Endothelial cell of umbilical vein (primary cell): ENCODE data around the gene ERCC2. TPM values are rescaled to one million over a fixed set of nuclear protein-coding genes. Genes with fewer than 3 reads are reported as not detected.

ENCODE experiments used
- BruUV-seq: library from RNA; stranded (reverse); fragments of 400-500 nt; replicated peaks from 2 replicates; lab custom pipeline; 2021; lab: Mats Ljungman, UMichigan
- CTCF ChIA-PET: fragments of 300-600, 350-600 bp; sonication (Branson Sonifier 250); formaldehyde crosslinking; loops from one replicate; lab custom pipeline; 2021; ENCODE audit warnings: antibody characterized with exemption, inconsistent platforms; lab: Charles Lee
- POLR2A ChIA-PET: fragments of 300-600, 350-600 bp; sonication (Branson Sonifier 250); formaldehyde crosslinking; loops from one replicate; lab custom pipeline; 2021; ENCODE audit warnings: antibody characterized with exemption, inconsistent platforms; lab: Charles Lee
- DNase-seq: peaks from one replicate; pipeline ENCODE4 v3.0.0-alpha.2; 2011; ENCODE audit warnings: low read depth, low spot score
- FAIRE-seq: peaks from 2 replicates; lab custom pipeline; 2011; peaks lifted over from hg19 to GRCh38; lab: Jason Lieb, UNC
- H2AFZ ChIP-seq: 2 replicates; pipeline ENCODE4 v1.6.0; 2012; ENCODE audit warnings: low read depth, low read length, control low read depth, inconsistent platforms
- H3K27ac ChIP-seq: 2 replicates; pipeline ENCODE4 v1.5.1; 2011; ENCODE audit warnings: low read depth, mild to moderate bottlenecking, control low read depth, low read length, moderate library complexity; ENCODE audit not compliant: insufficient read depth
- H3K27me3 ChIP-seq, 2 experiments: 2 replicates each; pipeline versions ENCODE4 v1.6.0 to v1.6.1; 2011; ENCODE audit warnings: low read length in 2 of 2, mixed read lengths in 1 of 2; ENCODE audit not compliant: control insufficient read depth in 2 of 2, insufficient read depth in 2 of 2
- H3K36me3 ChIP-seq, 2 experiments: 2 replicates in 1 of 2; 3 replicates in 1 of 2; pipeline ENCODE4 v1.5.1; 2011; ENCODE audit warnings: low read length in 2 of 2, mild to moderate bottlenecking in 1 of 2, moderate library complexity in 1 of 2; ENCODE audit not compliant: control insufficient read depth in 2 of 2, insufficient read depth in 2 of 2; ENCODE audit errors: extremely low read depth in 1 of 2
- H3K4me1 ChIP-seq: 3 replicates; pipeline ENCODE4 v1.5.1; 2011; ENCODE audit warnings: mild to moderate bottlenecking, low read length; ENCODE audit not compliant: control insufficient read depth, insufficient read depth; ENCODE audit errors: extremely low read depth
- H3K4me2 ChIP-seq: 2 replicates; pipeline ENCODE4 v1.6.1; 2011; ENCODE audit warnings: low read length, control low read depth, mixed read lengths; ENCODE audit not compliant: insufficient read depth
- H3K4me3 ChIP-seq, 3 experiments: fragments of 200-600 bp in 1 of 3; sonication (generic), shearing (Covaris generic) in 1 of 3; replicated peaks in 1 of 3; 2 replicates each; pipeline ENCODE4 v1.5.1; 2011 to 2016; ENCODE audit warnings: control low read depth in 3 of 3, low read length in 3 of 3, mild to moderate bottlenecking in 2 of 3, inconsistent platforms in 1 of 3, low read depth in 1 of 3, moderate library complexity in 1 of 3; ENCODE audit not compliant: insufficient read depth in 1 of 3
- H3K79me2 ChIP-seq: 2 replicates; pipeline ENCODE4 v1.6.0; 2012; ENCODE audit warnings: low read length, inconsistent platforms; ENCODE audit not compliant: control insufficient read depth, insufficient read depth
- H3K9ac ChIP-seq: replicated peaks from 2 replicates; pipeline ENCODE3; 2011; ENCODE audit warnings: low read length, control low read depth; ENCODE audit not compliant: insufficient read depth; ENCODE audit errors: extremely low read depth
- H3K9me1 ChIP-seq: replicated peaks from 3 replicates; pipeline ENCODE4 v1.6.0; 2011; ENCODE audit warnings: mild to moderate bottlenecking, low read length; ENCODE audit not compliant: control insufficient read depth, insufficient read depth; ENCODE audit errors: extremely low read depth
- H3K9me3 ChIP-seq: replicated peaks from 2 replicates; pipeline ENCODE4 v1.5.1; 2012; ENCODE audit warnings: low read length, inconsistent platforms; ENCODE audit not compliant: control insufficient read depth, insufficient read depth
- H4K20me1 ChIP-seq: replicated peaks from 2 replicates; pipeline ENCODE3; 2011; ENCODE audit warnings: mild to moderate bottlenecking, low read length; ENCODE audit not compliant: control insufficient read depth, insufficient read depth; ENCODE audit errors: extremely low read depth
- CTCF ChIP-seq, 2 donors: IDR thresholded peaks; 1 replicate in 1 of 2; 2 replicates in 1 of 2; pipeline ENCODE4 v1.5.1; 2011; ENCODE audit warnings: low read length in 2 of 2, mild to moderate bottlenecking in 2 of 2, moderate library complexity in 2 of 2, control low read depth in 1 of 2, inconsistent platforms in 1 of 2, low read depth in 1 of 2; ENCODE audit not compliant: insufficient read depth in 1 of 2; ENCODE audit errors: extremely low read depth in 1 of 2
- EZH2 ChIP-seq: IDR thresholded peaks from 2 replicates; pipeline ENCODE4 v1.6.1; 2012; ENCODE audit warnings: borderline replicate concordance, low read depth, mild to moderate bottlenecking, moderate library complexity, low read length, inconsistent platforms; ENCODE audit not compliant: severe bottlenecking
- FOS ChIP-seq: IDR thresholded peaks from 2 replicates; pipeline ENCODE4 v1.6.1; 2011; ENCODE audit warnings: mild to moderate bottlenecking, low read length, moderate library complexity, borderline replicate concordance; ENCODE audit not compliant: insufficient read depth
- GATA2 ChIP-seq: IDR thresholded peaks from 2 replicates; pipeline ENCODE4 v1.7.0; 2011; ENCODE audit warnings: low read depth, mild to moderate bottlenecking, moderate library complexity, mixed read lengths, low read length; ENCODE audit not compliant: insufficient read length, insufficient read depth
- JUN ChIP-seq: IDR thresholded peaks from 2 replicates; pipeline ENCODE4 v1.6.1; 2011; ENCODE audit warnings: borderline replicate concordance, low read depth; ENCODE audit not compliant: insufficient read length, insufficient read depth
- MAX ChIP-seq: IDR thresholded peaks from 2 replicates; pipeline ENCODE4 v1.6.1; 2011; ENCODE audit not compliant: insufficient read depth, insufficient read length
- MYC ChIP-seq: IDR thresholded peaks from one replicate; pipeline ENCODE4 v1.6.1; 2011; ENCODE audit warnings: mild to moderate bottlenecking, low read depth, low read length
- POLR2A ChIP-seq: IDR thresholded peaks from 2 replicates; pipeline ENCODE4 v1.6.1; 2012; ENCODE audit warnings: low read depth, mild to moderate bottlenecking, control low read depth, low read length
- POLR2AphosphoS5 ChIP-seq: IDR thresholded peaks from 2 replicates; pipeline ENCODE4 v1.6.1; 2012; ENCODE audit warnings: low read depth, mild to moderate bottlenecking, control low read depth, low read length, moderate library complexity; ENCODE audit not compliant: insufficient read depth
- dilution Hi-C: fragments of 300-500 bp; cut with MboI; formaldehyde crosslinking; loops from one replicate; pipeline ENCODE4 v1.15.0; 2019; ENCODE audit warnings: low sequenced_read_pairs; ENCODE audit not compliant: extremely low pct_ligation_motif_present
- intact Hi-C: fragments of 100-400 bp; cut with micrococcal nuclease; formaldehyde crosslinking; loops from one replicate; pipeline ENCODE4 v1.10.0; 2022
- polyA plus RNA-seq, 4 experiments: library from polyadenylated mRNA; depleted of rRNA in 3 of 4; stranded (reverse) in 3 of 4; unstranded in 1 of 4; fragments of >200 nt; gene quantifications; 2 replicates each; pipeline versions ENCODE4 v1.2.1 to v1.2.3, GENCODE V29; 2011 to 2012; ENCODE audit warnings: missing spikeins in 1 of 4
- total RNA-seq: library from RNA; stranded (reverse); gene quantifications from 2 replicates; pipeline ENCODE4 v1.2.3, GENCODE V29; 2021

Gene ERCC2
- total and polyA plus RNA-seq, 2 donors (not counting 3 experiments of a cell fraction or from before 2014, with no cell fraction given), result 59.9 to 61.8 TPM

- Histone ChIP-seq H3K4me2 (no peak overlapping the region), H3K9me3 (no peaks in the 10 kb centered on the region), H3K36me3 (peaks cover 3 to 17% of the 10 kb centered on the region in 2 experiments), H2AFZ (no peak overlapping the region), H3K9ac (no peak overlapping the region), H3K79me2 (peaks cover 13% of the 10 kb centered on the region), H3K27ac (no peak overlapping the region), H3K9me1 (no peaks in the 10 kb centered on the region), H3K4me1 (peaks cover 5% of the 10 kb centered on the region), H3K4me3 (no peak overlapping the region), H4K20me1 (no peaks in the 10 kb centered on the region), H3K27me3 (no peaks in the 10 kb centered on the region)
- CTCF ChIA-PET, result no interaction called here
- FAIRE-seq, result no peak
- TF ChIP-seq MYC (no peak), FOS (no peak), EZH2 (no peak), JUN (no peak), GATA2 (no peak), POLR2AphosphoS5 (no peak)
- BruUV-seq, result no TSS peak
- POLR2A ChIA-PET, result no interaction called here
- DNase-seq, result no peak
- intact Hi-C loops, result no loop called here
- dilution Hi-C loops, result no loop called here
These were observed 5.7 kb downstream of the ERCC2 start for GRCh38 chr19:45364696-45365095.

GRCh38 chr19:45363861-45364459 lies 6.4 kb downstream of the ERCC2 start:
- intact Hi-C loops (no loop called here), dilution Hi-C loops (no loop called here)
- Histone ChIP-seq H3K4me3 (no peak overlapping the region), H3K4me1 (peaks cover 1% of the 10 kb centered on the region), H3K9me3 (no peaks in the 10 kb centered on the region), H3K36me3 (peaks cover 3 to 20% of the 10 kb centered on the region in 2 experiments), H3K9ac (no peak overlapping the region), H3K9me1 (no peaks in the 10 kb centered on the region), H3K4me2 (no peak overlapping the region), H4K20me1 (no peaks in the 10 kb centered on the region), H3K79me2 (peaks cover 9% of the 10 kb centered on the region), H2AFZ (no peak overlapping the region), H3K27ac (no peak overlapping the region), H3K27me3 (no peaks in the 10 kb centered on the region)
- TSS peak; percentile 13 for BruUV-seq
- POLR2A ChIA-PET, result no interaction called here
- no peak for FAIRE-seq
- TF ChIP-seq MAX (no peak), JUN (no peak), CTCF (IDR thresholded peaks at IDR 0.05; ENCODE audit: extremely low read depth in 1 of 2, insufficient read depth in 1 of 2, low read depth in 1 of 2, low read length in 2 of 2) (no peak), MYC (no peak), EZH2 (no peak), GATA2 (no peak), POLR2A (no peak), FOS (no peak), POLR2AphosphoS5 (no peak)
- CTCF ChIA-PET, result no interaction called here
- no peak for DNase-seq
